Memory B cell (primary cell): ENCODE results near the gene NEO1.
A peak's percentile ranks its signal among the peaks of the same experiment; 100 is the strongest.

ENCODE experiments used
- ATAC-seq: fragments of 150-1000 bp; cut with Tn5 transposase; 2 replicates; pipeline ENCODE4 v1.10.0; 2021; ENCODE audit warnings: low read depth, mild to moderate bottlenecking, moderate library complexity
- DNase-seq, 2 donors: peaks; one replicate each; pipeline ENCODE4 v3.0.0; 2022; ENCODE audit warnings: low spot score in 2 of 2
- H3K27ac Mint-ChIP-seq: one replicate; pipeline ENCODE4 v1.8.0; 2022; ENCODE audit warnings: mild to moderate bottlenecking, moderate library complexity, mixed read lengths
- H3K27me3 Mint-ChIP-seq: one replicate; pipeline ENCODE4 v1.8.0; 2022; ENCODE audit warnings: mixed read lengths
- H3K36me3 Mint-ChIP-seq: one replicate; pipeline ENCODE4 v1.8.0; 2022; ENCODE audit warnings: mild to moderate bottlenecking, mixed read lengths
- H3K4me1 Mint-ChIP-seq: one replicate; pipeline ENCODE4 v1.8.0; 2022; ENCODE audit warnings: mixed read lengths
- H3K4me3 Mint-ChIP-seq: one replicate; pipeline ENCODE4 v1.8.0; 2022; ENCODE audit warnings: mild to moderate bottlenecking, moderate library complexity, mixed read lengths
- H3K9me3 Mint-ChIP-seq: one replicate; pipeline ENCODE4 v1.8.0; 2022; ENCODE audit warnings: mixed read lengths

NEO1 gene

DNA sequence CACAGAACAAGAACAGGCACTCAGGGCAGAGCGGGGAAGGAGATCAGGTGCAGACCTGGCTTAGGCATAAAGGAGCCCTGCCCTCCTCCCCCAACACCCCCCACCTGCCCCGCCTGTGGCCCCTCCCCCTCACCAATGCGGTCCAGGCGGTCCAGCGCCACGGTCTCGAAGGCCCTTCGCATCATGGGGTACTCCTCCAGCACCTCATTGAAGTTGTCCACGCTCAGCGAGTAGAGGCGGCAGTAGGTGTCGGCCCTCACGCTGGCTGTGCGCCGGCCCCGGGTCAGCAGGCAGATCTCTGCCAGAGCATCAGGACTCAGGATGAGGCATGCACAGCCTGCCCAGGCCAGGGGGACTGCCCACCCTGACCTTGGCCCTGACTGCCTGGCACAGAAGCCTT is 271.7 kb downstream of the NEO1 start:
- DNase-seq, result no peak
- no peak for ATAC-seq
- H3K27me3 Mint-ChIP-seq, result peaks cover 9% of the 10 kb centered on the region
- no peak overlapping the region for H3K27ac Mint-ChIP-seq
- H3K4me3 Mint-ChIP-seq, result no peak overlapping the region
- H3K9me3 Mint-ChIP-seq, result no peaks in the 10 kb centered on the region
- no peaks in the 10 kb centered on the region for H3K36me3 Mint-ChIP-seq
- H3K4me1 Mint-ChIP-seq, result peaks cover 4% of the 10 kb centered on the region

DNA sequence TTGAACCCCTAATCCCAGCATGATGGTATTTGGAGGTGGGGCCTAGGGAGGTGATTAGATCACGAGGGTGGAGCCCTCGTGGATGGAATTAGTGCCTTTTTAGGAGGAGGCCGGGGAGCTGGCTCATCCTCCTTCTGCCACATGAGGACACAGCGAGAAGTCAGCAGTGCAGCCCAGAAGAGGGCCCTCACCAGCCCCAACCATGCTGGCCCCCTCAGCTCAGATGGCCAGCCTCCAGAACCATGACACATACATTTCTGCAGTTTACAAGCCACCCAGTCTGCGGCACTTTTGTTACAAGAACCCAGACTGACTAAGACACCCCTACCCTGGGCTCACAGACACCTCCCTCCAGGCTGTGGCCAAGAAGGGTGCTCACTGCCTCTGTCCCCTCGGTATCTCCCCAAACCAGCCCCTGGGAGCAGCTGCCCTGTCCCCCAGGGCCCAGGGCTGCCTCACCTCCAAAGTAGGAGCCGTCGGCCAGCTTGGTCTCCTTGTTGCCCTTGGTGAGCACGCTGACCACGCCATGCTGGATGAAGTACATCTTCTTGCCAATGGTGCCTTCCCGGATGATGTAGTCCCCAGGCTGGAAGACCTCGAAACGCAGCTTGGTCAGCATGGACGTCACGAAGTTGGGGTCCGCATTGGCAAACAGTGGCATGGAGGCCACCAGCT is 272.4 kb downstream of the NEO1 start:
- no peak overlapping the region for H3K27ac Mint-ChIP-seq
- H3K27me3 Mint-ChIP-seq, result peaks cover 7% of the 10 kb centered on the region
- DNase-seq (no peak), ATAC-seq (no peak)
- no peaks in the 10 kb centered on the region for H3K9me3 Mint-ChIP-seq
- no peaks in the 10 kb centered on the region for H3K4me1 Mint-ChIP-seq
- H3K4me3 Mint-ChIP-seq, result no peak overlapping the region
- H3K36me3 Mint-ChIP-seq, result no peaks in the 10 kb centered on the region

DNA sequence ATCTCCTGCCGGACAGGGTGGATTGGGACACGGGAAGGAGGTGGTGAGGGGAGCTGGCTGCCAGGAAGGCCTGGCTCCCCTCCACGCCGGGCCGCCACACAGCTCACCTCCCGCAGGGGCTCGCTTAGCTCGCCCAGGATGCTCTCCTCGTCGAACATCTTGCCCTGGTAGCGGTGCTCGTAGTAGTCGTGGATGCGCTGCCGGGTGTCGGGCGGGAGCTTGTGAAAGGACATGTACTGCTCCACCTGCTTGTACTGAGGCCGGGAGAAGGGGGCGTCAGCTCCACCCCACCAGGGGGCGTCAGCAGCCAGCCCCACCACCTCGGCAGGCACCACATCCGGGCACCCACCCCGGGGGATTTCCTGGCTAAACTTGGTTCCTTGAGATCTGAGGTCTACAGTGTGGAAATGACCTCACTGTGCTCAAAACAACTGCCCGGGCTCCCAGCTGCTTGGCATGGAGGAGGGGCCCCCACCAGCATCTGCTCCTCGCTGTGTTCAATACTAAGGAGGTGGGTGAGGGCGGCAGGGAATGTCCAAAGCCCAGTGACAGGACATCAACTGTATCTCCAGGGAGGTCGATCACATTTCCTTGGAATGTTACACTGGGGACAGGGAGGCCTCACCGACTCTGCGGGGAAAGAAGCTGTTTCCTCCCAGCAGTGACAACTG is 273.1 kb downstream of the NEO1 start:
- Mint-ChIP-seq H3K36me3 (no peaks in the 10 kb centered on the region), H3K27me3 (peaks cover 7% of the 10 kb centered on the region)
- peak; percentile 46 for ATAC-seq

DNA sequence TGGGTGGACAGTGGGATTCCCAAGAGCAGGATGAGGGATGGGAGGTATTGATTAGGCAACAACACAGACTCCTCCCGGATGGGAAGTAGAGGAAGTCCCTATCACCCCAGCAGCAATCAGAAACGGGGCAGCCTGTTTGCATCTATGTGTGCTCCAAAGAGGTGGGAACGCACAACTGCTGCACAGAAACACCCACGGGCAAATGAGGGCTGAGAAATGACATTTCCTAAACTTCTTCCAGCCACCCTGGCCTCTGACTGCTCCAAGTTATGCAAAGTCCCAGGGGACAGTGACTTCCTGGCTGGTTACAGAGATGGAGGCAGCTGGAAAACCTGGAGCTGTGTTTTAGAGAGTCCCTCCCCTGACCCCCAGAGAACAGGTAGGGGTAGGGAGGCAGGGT is 273.9 kb downstream of the NEO1 start:
- Mint-ChIP-seq H3K36me3 (no peaks in the 10 kb centered on the region), H3K4me1 (no peaks in the 10 kb centered on the region), H3K9me3 (no peaks in the 10 kb centered on the region), H3K27me3 (peaks cover 7% of the 10 kb centered on the region), H3K4me3 (no peak overlapping the region), H3K27ac (no peak overlapping the region)
- DNase-seq (no peak), ATAC-seq (no peak)

More for the DNA sequence above, 273.1 kb downstream of the NEO1 start:
- Mint-ChIP-seq H3K4me1 (no peaks in the 10 kb centered on the region), H3K4me3 (no peak overlapping the region), H3K27ac (no peak overlapping the region), H3K9me3 (no peaks in the 10 kb centered on the region)
- DNase-seq, result no peak

DNA sequence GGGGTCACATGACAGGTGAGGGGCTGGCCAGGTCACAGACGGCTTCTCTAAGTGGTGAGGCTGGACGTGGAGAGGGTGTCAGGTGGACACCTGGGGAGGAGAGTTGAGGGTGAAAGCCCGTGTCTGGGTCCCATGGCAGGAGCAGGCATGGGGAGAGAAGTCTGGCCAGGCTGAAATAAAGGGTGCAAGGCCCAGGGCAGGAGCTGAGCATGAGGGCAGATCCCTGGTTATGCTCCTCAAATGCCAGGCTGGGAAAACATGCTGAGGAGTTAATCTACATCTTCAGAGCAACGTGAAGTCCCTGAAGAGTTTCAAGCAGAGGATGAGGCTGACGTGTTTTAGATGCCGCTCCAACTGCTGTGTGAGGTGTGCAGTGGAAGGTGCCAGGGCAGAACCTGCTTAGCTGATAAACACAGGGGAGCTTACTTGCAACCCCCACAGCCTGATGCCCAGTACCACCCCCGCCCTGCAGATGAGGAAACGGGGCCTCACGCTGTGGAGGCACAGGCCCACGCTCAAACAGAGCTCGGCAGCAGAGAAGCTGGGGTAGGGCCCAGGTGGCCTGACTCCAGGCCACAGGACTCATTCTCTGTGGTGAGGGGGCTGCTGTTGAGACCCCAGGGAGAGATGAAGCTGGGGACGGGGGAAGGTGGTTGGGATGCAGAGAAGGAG is 276.0 kb downstream of the NEO1 start:
- Mint-ChIP-seq H3K27me3 (peaks cover 6% of the 10 kb centered on the region), H3K36me3 (no peaks in the 10 kb centered on the region), H3K27ac (no peak overlapping the region), H3K4me1 (no peaks in the 10 kb centered on the region), H3K4me3 (no peak overlapping the region), H3K9me3 (no peaks in the 10 kb centered on the region)
- ATAC-seq (no peak), DNase-seq (no peak)

DNA sequence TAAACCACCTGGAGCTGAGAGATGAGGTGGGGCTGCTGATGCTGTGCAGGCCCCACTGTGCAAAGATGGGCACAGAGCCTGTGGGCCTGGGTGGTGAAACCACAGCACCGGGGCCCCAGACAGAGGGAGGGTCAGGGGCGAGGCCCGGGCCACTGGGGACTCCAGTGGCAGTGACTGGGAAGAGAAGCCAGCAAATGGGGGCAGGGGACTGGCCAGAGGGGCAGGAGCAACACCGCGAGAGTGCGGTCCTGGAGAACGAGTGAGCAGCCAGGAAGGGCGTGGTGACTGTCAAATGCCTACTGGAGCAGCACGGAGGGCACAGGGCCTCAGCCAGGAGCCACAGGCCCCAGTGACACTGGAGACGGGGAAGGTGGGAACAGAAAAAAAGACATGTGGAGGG is 276.7 kb downstream of the NEO1 start:
- DNase-seq (no peak), ATAC-seq (no peak)
- Mint-ChIP-seq H3K27me3 (peaks cover 6% of the 10 kb centered on the region), H3K36me3 (no peaks in the 10 kb centered on the region), H3K9me3 (no peaks in the 10 kb centered on the region), H3K4me1 (no peaks in the 10 kb centered on the region), H3K4me3 (no peak overlapping the region), H3K27ac (no peak overlapping the region)

DNA sequence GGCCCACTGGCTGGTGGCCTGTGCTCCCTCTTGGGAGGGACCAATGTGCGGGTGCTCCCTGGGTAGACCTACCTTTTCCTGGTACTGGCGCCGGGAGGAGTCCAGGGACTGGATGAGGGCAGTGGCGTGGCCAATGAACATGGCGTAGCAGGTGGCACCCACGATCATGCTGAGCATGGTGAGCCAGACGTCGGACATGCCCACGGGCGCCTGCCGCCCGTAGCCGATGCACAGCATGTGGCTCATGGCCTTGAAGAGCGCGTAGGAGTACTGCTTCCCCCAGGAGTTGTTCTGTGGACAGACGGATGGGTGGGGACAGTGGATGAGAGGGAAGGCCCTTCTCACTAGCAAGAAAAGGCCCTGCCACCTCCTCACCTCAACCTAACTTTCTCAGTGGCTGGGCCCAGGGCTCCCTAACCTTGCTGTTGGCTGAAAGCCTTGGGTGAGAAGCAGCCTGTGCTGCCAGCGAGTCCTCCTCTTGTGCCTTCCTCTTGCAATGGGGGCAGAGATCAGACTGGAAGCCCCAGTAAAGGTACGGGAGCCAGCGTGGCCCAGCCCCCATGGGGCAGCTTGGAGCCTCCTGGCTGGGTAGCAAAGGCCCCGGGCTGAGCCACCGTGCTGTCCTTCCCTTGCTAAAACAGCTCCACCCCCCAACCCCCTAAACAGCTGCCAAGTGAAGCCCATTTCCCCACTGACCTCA is 277.4 kb downstream of the NEO1 start:
- Mint-ChIP-seq H3K36me3 (no peaks in the 10 kb centered on the region), H3K9me3 (no peaks in the 10 kb centered on the region), H3K27me3 (peaks cover 7% of the 10 kb centered on the region), H3K27ac (no peak overlapping the region), H3K4me1 (no peaks in the 10 kb centered on the region), H3K4me3 (no peak overlapping the region)
- DNase-seq (no peak), ATAC-seq (no peak)

DNA sequence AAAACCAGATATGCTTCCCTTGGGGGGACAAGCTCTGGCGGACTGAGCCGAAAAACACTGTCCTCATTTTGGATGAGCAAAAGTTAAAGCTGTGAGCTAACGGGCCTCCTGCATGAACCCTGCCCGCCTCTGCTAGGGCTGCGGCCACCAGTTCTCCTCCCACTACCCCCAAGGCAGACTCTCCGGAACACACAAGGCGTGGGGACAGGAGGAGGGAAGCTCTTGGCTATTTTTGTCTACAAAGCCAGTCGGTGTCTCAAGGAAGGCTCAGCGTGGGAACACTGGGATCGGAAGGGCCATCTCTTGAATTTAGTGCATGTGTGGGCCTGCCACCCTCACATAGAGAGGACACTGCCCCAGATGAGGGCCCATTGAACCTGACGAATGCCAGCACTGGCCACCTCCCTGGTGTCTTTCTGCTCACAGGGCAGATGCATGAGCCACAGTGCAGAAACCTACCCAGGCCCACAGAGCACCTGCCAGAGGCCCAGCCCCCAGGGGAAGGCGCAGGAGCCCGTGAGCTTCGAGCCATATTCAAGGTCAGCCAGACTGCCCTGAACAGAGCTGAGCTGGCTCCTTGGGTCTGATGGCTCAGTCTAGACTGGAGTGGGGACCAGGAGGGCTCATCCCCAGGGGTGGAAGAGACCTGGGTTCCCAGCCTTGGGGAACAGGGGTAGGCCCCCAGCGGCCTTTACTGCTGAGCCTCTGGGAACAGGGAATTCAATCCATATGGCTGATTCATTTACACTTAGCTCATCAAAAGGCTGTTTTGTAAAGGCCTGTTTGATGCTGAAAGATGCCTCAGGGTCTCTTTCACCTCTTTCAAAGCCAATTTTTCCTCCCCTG is 278.2 kb downstream of the NEO1 start:
- Mint-ChIP-seq H3K9me3 (no peaks in the 10 kb centered on the region), H3K27me3 (peaks cover 9% of the 10 kb centered on the region), H3K4me3 (no peak overlapping the region), H3K27ac (no peak overlapping the region), H3K4me1 (no peaks in the 10 kb centered on the region), H3K36me3 (no peaks in the 10 kb centered on the region)
- DNase-seq (no peak), ATAC-seq (no peak)

DNA sequence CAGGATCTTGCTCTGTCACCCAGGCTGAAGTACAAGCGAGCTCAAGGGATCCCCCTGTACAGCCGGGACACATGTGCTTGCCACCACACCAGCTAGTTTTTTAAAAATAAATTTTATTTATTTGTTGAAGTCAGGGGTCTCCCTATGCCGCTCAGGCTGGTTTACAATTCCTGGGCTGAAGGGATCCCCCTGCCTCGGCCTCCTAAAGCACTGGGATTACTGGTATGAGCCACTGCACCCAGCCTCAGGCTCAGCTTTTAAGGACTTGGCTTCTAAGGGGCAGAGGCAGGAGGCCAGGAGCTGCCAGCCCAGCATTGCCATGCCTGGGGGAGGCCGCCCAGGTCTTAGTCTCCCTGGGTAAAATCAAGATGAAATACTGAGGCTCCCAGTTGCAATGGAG is 279.2 kb downstream of the NEO1 start:
- Mint-ChIP-seq H3K27ac (no peak overlapping the region), H3K27me3 (peaks cover 9% of the 10 kb centered on the region), H3K4me1 (no peaks in the 10 kb centered on the region), H3K4me3 (no peak overlapping the region), H3K9me3 (no peaks in the 10 kb centered on the region), H3K36me3 (no peaks in the 10 kb centered on the region)
- DNase-seq, result no peak
- no peak for ATAC-seq

DNA sequence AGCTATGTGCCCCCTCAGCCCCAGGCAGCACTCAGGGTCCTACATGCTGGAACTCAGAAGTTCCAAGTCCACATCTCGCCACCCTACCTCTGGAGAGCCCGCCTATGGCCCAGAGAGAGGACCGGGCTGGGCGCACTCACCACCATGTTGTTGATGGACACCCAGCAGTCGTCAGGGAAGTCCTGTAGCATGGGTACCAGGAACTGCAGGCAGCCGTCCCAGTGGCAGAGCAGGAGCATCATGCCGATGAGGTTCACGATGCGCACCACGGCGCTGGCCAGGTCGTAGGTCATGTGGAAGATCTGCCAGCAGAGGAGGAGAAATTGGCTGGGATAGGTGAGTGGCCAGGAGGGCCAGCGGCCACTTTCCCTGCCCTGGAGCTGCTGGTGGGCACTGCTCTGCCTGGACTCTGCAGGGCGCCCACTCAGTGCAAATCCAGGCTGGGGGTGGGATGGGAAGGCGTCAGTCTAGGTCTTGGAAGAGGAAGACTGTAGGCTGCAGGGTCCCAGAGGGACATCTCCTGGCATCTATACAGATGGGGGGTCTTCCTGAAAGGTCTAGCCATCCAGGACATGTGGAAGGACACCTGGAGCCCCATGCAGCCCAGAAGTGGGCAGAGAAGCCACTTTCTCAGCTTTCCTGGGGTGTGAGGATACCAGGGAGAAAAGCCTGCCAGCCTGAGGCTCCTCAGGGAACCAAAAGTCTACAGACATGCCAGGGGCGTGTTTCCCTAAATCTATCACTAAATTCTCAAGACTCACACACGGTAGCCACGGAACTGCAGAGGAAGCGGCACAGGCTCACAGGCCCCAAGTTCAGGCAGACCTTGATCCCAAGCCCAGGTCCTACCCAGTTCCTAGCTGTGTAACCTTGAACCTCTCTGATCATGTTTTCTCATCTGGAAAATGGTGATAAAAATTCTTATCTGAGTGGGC is 280.0 kb downstream of the NEO1 start:
- peaks cover 9% of the 10 kb centered on the region for H3K27me3 Mint-ChIP-seq
- no peaks in the 10 kb centered on the region for H3K36me3 Mint-ChIP-seq
- ATAC-seq (no peak), DNase-seq (no peak)
- H3K9me3 Mint-ChIP-seq, result no peaks in the 10 kb centered on the region
- no peak overlapping the region for H3K27ac Mint-ChIP-seq
- no peaks in the 10 kb centered on the region for H3K4me1 Mint-ChIP-seq
- H3K4me3 Mint-ChIP-seq, result no peak overlapping the region

DNA sequence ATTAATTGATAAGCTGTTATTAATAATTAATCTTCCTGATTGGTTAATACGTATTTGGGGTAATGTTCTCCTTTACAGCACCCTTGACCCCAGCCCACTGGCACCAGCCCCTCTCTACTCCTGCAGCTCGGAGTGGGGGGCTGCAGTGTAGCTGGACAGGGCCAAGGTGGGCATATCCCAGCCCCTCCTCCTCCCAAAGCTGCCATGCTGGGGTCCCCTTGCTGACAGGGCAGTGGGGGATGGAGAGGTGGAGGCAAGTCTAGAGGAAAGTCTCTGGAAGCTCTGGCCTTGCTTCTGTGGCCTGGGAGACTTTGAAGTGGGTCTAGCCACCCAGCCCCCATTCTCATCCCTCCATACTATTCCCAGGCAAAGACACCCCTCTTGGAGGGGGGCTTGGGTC is 280.7 kb downstream of the NEO1 start:
- ATAC-seq (no peak), DNase-seq (no peak)
- H3K27ac Mint-ChIP-seq, result no peak overlapping the region
- peaks cover 8% of the 10 kb centered on the region for H3K27me3 Mint-ChIP-seq
- H3K4me1 Mint-ChIP-seq, result no peaks in the 10 kb centered on the region
- no peaks in the 10 kb centered on the region for H3K36me3 Mint-ChIP-seq
- H3K4me3 Mint-ChIP-seq, result no peak overlapping the region
- no peaks in the 10 kb centered on the region for H3K9me3 Mint-ChIP-seq

DNA sequence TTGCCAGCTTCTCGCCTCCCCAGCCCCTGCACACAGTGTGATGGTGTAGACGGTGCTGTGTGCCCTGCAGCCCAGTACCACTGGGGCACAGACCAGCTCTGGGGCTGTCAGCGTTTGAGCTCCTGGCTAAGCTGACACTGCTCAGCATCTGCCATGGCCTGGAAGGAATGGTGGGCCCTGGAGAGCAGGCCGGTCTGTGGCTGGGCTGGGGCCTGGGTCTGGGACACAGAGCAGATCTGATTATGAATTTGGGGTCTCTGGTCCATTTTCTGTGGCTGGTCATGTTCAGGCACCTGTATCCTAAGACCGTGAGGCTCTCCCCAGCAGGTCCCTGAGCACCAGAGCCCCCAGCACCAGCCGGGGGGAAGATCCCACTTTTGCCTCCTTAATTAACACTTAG is 281.8 kb downstream of the NEO1 start:
- no peak for ATAC-seq
- no peaks in the 10 kb centered on the region for H3K36me3 Mint-ChIP-seq
- peaks cover 6% of the 10 kb centered on the region for H3K27me3 Mint-ChIP-seq
- H3K27ac Mint-ChIP-seq, result no peak overlapping the region
- DNase-seq, result no peak
- no peaks in the 10 kb centered on the region for H3K4me1 Mint-ChIP-seq
- H3K9me3 Mint-ChIP-seq, result no peaks in the 10 kb centered on the region
- no peak overlapping the region for H3K4me3 Mint-ChIP-seq

DNA sequence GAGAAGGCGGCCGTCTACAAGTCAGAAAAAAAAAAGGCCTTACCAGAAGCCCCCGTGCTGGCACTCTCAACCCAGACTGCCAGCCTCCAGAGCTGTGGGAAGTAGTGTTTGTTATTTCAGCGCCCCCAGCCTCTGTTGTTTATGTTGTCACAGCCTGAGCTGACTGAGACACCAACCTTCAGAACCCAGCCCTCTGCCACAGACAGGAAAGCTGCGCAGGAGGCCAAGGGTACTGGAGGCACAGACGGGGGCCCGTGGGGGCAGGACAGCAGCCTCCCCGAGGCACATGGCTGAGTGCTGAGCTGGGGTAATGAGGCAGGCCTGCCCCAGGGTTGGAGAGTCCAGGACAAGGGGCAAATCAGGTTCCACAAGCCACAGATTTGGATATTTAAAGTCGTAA is 282.8 kb downstream of the NEO1 start:
- DNase-seq, result no peak
- Mint-ChIP-seq H3K27ac (no peak overlapping the region), H3K27me3 (peaks cover 6% of the 10 kb centered on the region), H3K4me3 (no peak overlapping the region), H3K9me3 (no peaks in the 10 kb centered on the region), H3K36me3 (no peaks in the 10 kb centered on the region), H3K4me1 (no peaks in the 10 kb centered on the region)
- no peak for ATAC-seq
